Natural killer cell (primary cell): ENCODE data around the gene OR52K2. TPM values are rescaled to one million over a fixed set of nuclear protein-coding genes. Genes with fewer than 3 reads are reported as not detected.

Experiments used
- ATAC-seq, 3 donors: fragments of 150-1000 bp in 2 of 3; fragments of 200-7000 bp in 1 of 3; cut with Tn5 transposase; 1 replicate in 1 of 3; 2 replicates in 2 of 3; pipeline ENCODE4 v1.10.0; 2021; ENCODE audit warnings: mild to moderate bottlenecking in 2 of 3, moderate library complexity in 2 of 3
- DNase-seq, 2 donors: peaks; one replicate each; pipeline versions ENCODE4 v3.0.0 to v3.0.0-alpha.2; 2013 to 2021; ENCODE audit warnings: mixed read lengths in 1 of 2
- H3K27ac ChIP-seq: one replicate; pipeline ENCODE4 v1.5.1; 2013; ENCODE audit warnings: mild to moderate bottlenecking, low read length
- H3K27me3 ChIP-seq: one replicate; pipeline ENCODE4 v1.6.1; 2013; ENCODE audit warnings: low read length; ENCODE audit not compliant: control insufficient read depth, insufficient read depth
- H3K36me3 ChIP-seq: one replicate; pipeline ENCODE4 v1.6.1; 2013; ENCODE audit warnings: low read length; ENCODE audit not compliant: control insufficient read depth, insufficient read depth
- H3K4me1 ChIP-seq: one replicate; pipeline ENCODE4 v1.6.1; 2013; ENCODE audit warnings: low read length; ENCODE audit not compliant: control insufficient read depth, insufficient read depth
- H3K4me3 ChIP-seq: one replicate; pipeline ENCODE4 v1.5.1; 2013; ENCODE audit warnings: low read length
- H3K9me3 ChIP-seq: one replicate; pipeline ENCODE4 v1.6.1; 2013; ENCODE audit warnings: low read length; ENCODE audit not compliant: control insufficient read depth, insufficient read depth
- H3K27ac Mint-ChIP-seq, 2 donors: one replicate each; pipeline ENCODE4 v1.8.0; 2022; ENCODE audit warnings: mild to moderate bottlenecking in 2 of 2, mixed read lengths in 2 of 2, moderate library complexity in 1 of 2
- H3K27me3 Mint-ChIP-seq, 2 donors: one replicate each; pipeline ENCODE4 v1.8.0; 2022; ENCODE audit warnings: low read depth in 2 of 2, mixed read lengths in 2 of 2
- H3K36me3 Mint-ChIP-seq: one replicate; pipeline ENCODE4 v1.8.0; 2022; ENCODE audit warnings: mixed read lengths
- H3K4me1 Mint-ChIP-seq, 2 donors: one replicate each; pipeline ENCODE4 v1.8.0; 2022; ENCODE audit warnings: mixed read lengths in 2 of 2
- H3K4me3 Mint-ChIP-seq: one replicate; pipeline ENCODE4 v1.8.0; 2022; ENCODE audit warnings: mild to moderate bottlenecking, moderate library complexity, mixed read lengths
- H3K9me3 Mint-ChIP-seq, 2 donors: one replicate each; pipeline ENCODE4 v1.8.0; 2022; ENCODE audit warnings: mixed read lengths in 2 of 2
- CTCF ChIP-seq: fragments of 200-600 bp; IDR thresholded peaks from one replicate; pipeline ENCODE4 v1.8.0; 2022; ENCODE audit warnings: antibody characterized with exemption
- WGBS: methylation state at CpG from one replicate; pipeline ENCODE4 v1.1.7; 2013; ENCODE audit warnings: missing lambda C conversion rate; ENCODE audit not compliant: insufficient coverage; 5-methylcytosine and 5-hydroxymethylcytosine counted together
- intact Hi-C: fragments of 100-400 bp; cut with micrococcal nuclease; formaldehyde crosslinking; loops from one replicate; pipeline ENCODE4 v1.14.2; 2022
- total RNA-seq, 4 donors: library from RNA; stranded (reverse); fragments of 120-200 nt in 1 of 4; gene quantifications; one replicate each; pipeline versions ENCODE4 v1.2.3 to v1.2.4, GENCODE V29; 2013 to 2022

Gene OR52K2
- total RNA-seq, 3 donors from 2014 or later (not counting 1 experiment from before 2014, with no cell fraction given) = not detected

- TF ChIP-seq CTCF = no peak
- DNase-seq (no peak), ATAC-seq (no peak)
- Mint-ChIP-seq H3K27me3 (peaks cover 30 to 45% of the 10 kb centered on the region in 2 donors), H3K4me3 (no peak overlapping the region), H3K4me1 (no peaks in the 10 kb centered on the region), H3K36me3 (no peaks in the 10 kb centered on the region), H3K27ac (no peak overlapping the region), H3K9me3 (peaks cover 0 to 4% of the 10 kb centered on the region in 2 donors)
- intact Hi-C loops = no loop called here
- Histone ChIP-seq H3K36me3 (no peaks in the 10 kb centered on the region), H3K27me3 (peaks cover 2% of the 10 kb centered on the region), H3K4me1 (no peaks in the 10 kb centered on the region), H3K27ac (no peak overlapping the region), H3K4me3 (no peak overlapping the region), H3K9me3 (peaks cover 5% of the 10 kb centered on the region)
These were observed 17.9 kb downstream of the OR52K2 start for GRCh38 chr11:4466871-4467442.

- H3K9me3 ChIP-seq = peaks cover 5% of the 10 kb centered on the region
- peaks cover 27 to 42% of the 10 kb centered on the region in 2 donors for H3K27me3 Mint-ChIP-seq
- no peak overlapping the region for H3K27ac Mint-ChIP-seq
- H3K4me1 ChIP-seq = no peaks in the 10 kb centered on the region
- H3K27me3 ChIP-seq = peaks cover 2% of the 10 kb centered on the region
- no peak for ATAC-seq
- no peak for TF ChIP-seq CTCF
- no peak for DNase-seq
- WGBS = 82% methylated on average over 2 of the region's 3 CpGs
- intact Hi-C loops = no loop called here
- no peak overlapping the region for H3K27ac ChIP-seq
- no peak overlapping the region for H3K4me3 Mint-ChIP-seq
- no peaks in the 10 kb centered on the region for H3K36me3 ChIP-seq
- H3K9me3 Mint-ChIP-seq = peaks cover 0 to 4% of the 10 kb centered on the region in 2 donors
- H3K36me3 Mint-ChIP-seq = no peaks in the 10 kb centered on the region
- no peaks in the 10 kb centered on the region for H3K4me1 Mint-ChIP-seq
- H3K4me3 ChIP-seq = no peak overlapping the region
These were observed 18.9 kb downstream of the OR52K2 start for GRCh38 chr11:4467811-4468606.

- Mint-ChIP-seq H3K27ac (no peak overlapping the region), H3K27me3 (peaks cover 11 to 25% of the 10 kb centered on the region in 2 donors), H3K4me1 (no peaks in the 10 kb centered on the region), H3K4me3 (no peak overlapping the region), H3K9me3 (no peaks in the 10 kb centered on the region), H3K36me3 (no peaks in the 10 kb centered on the region)
- 60% methylated on average over 1 of the region's 1 CpG for WGBS
- no peak for TF ChIP-seq CTCF
- DNase-seq (no peak), ATAC-seq (no peak)
- Histone ChIP-seq H3K4me3 (no peak overlapping the region), H3K36me3 (no peaks in the 10 kb centered on the region), H3K27ac (no peak overlapping the region), H3K4me1 (no peaks in the 10 kb centered on the region), H3K9me3 (no peaks in the 10 kb centered on the region), H3K27me3 (peaks cover 2% of the 10 kb centered on the region)
- intact Hi-C loops = no loop called here
These were observed 30.5 kb downstream of the OR52K2 start for GRCh38 chr11:4479644-4480043.
